NT2/D1 (cell line): Measurements from ENCODE around the gene RSL1D1.

Experiments
- DNase-seq: peaks from one replicate; pipeline ENCODE4 v3.0.0-alpha.2; 2011; ENCODE audit warnings: low read depth, low spot score
- H3K27me3 ChIP-seq: 2 replicates; pipeline ENCODE4 v1.6.0; 2011; ENCODE audit warnings: mild to moderate bottlenecking; ENCODE audit not compliant: insufficient read length, insufficient read depth
- H3K36me3 ChIP-seq: 2 replicates; pipeline ENCODE4 v1.6.1; 2011; ENCODE audit warnings: mild to moderate bottlenecking, low read length, mixed read lengths; ENCODE audit not compliant: insufficient read depth, insufficient read length
- H3K4me1 ChIP-seq: 2 replicates; pipeline ENCODE4 v1.5.1; 2011; ENCODE audit not compliant: insufficient read depth, insufficient read length
- H3K4me3 ChIP-seq: 2 replicates; pipeline ENCODE4 v1.5.1; 2011; ENCODE audit warnings: low read depth; ENCODE audit not compliant: insufficient read length
- H3K9ac ChIP-seq: 2 replicates; pipeline ENCODE4 v1.6.0; 2011; ENCODE audit warnings: low read depth; ENCODE audit not compliant: insufficient read length
- H3K9me3 ChIP-seq: 2 replicates; pipeline ENCODE4 v1.5.1; 2011; ENCODE audit warnings: mild to moderate bottlenecking, low read length; ENCODE audit not compliant: insufficient read depth
- SUZ12 ChIP-seq: IDR thresholded peaks from 2 replicates; pipeline ENCODE4 v1.6.1; 2011; ENCODE audit not compliant: insufficient read length, insufficient read depth; ENCODE audit errors: extremely low read depth
- YY1 ChIP-seq: IDR thresholded peaks from 2 replicates; pipeline ENCODE4 v1.6.1; 2011; ENCODE audit not compliant: insufficient read length, insufficient read depth
- ZNF274 ChIP-seq: IDR thresholded peaks from 2 replicates; pipeline ENCODE4 v1.6.1; 2011; ENCODE audit warnings: mild to moderate bottlenecking, low read depth, low read length

Gene RSL1D1

DNA sequence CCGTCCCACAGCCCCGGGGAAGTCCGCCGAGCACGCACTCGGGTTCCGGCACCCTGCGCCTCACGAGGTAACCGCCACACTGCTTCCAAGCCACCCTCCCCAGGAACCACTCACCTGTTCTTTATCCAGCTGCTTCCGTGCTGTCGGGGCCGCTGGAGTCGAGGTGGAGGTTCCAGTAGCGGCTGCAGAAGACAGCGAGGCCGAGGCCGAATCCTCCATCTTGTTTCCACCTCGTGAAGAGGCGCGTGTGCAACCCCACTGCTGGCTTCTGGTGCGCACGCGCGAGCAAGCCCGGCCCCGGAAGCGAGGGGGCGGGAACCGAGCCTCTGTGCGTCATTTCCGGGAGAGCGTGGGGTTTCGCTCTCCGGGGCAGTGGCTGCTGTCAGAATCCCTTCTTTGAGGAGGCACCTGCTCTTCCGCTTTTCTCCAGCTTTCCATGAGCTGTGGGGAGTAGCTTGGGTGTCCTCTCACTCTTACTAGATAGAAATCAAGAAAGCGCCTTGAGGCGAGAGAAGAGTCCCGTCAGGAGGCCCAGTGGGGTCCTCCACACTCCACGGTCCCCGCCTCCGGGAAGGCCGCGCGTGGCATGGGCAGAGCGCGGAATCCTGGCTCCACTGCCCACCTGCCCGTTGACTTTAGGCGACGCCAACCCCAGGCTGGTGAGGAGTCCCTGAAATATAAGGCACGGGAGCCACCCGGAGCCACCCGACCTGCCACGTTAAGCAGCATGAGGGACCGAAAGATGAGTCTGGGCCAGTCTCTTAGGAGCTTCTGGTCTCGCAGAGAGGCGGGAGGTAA, at the start of gene RSL1D1:
Gene RSL1D1, minus strand, starts transcription at position 249 of the 798 bp plus-strand sequence. Its CDS starts 30 bp downstream, at position 219.
- H3K9me3 ChIP-seq = no peaks in the 10 kb centered on the region
- peak; percentile 88 for DNase-seq
- peak within 1 kb of the TSS; percentile 98 for H3K9ac ChIP-seq
- TF ChIP-seq SUZ12 (no peak), YY1 (peak; percentile 75), ZNF274 (no peak)
- peak within 1 kb of the TSS; percentile 95 for H3K4me3 ChIP-seq
- H3K27me3 ChIP-seq = no peaks in the 10 kb centered on the region
- H3K36me3 ChIP-seq = peaks cover 46% of the 10 kb centered on the region
- peaks cover 2% of the 10 kb centered on the region for H3K4me1 ChIP-seq

DNA sequence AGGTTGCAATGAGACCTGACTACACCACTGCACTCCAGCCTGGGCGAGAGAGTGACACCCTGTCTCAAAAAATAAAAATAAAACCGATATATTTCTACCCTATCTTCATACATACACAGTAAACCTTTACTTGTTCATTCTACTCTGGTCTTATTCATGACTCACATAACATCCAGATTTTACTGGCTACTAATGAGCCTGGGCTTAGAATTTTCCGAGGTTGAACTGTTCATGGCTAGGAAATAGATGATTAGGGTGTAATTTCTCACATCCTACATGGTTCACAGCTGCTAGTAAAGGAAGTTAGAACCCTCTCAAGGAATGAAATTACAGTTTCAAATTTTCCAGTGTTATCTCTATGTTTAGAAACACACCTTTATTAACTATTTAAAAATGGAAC, 49.7 kb upstream of the RSL1D1 start:
- no peak for TF ChIP-seq YY1
- no peak for TF ChIP-seq ZNF274
- TF ChIP-seq SUZ12 = no peak
- H3K9ac ChIP-seq = no peak overlapping the region
- no peak for DNase-seq
- peaks cover 49% of the 10 kb centered on the region for H3K36me3 ChIP-seq
- no peaks in the 10 kb centered on the region for H3K27me3 ChIP-seq
- no peak overlapping the region for H3K4me3 ChIP-seq
- no peaks in the 10 kb centered on the region for H3K9me3 ChIP-seq
- no peaks in the 10 kb centered on the region for H3K4me1 ChIP-seq

DNA sequence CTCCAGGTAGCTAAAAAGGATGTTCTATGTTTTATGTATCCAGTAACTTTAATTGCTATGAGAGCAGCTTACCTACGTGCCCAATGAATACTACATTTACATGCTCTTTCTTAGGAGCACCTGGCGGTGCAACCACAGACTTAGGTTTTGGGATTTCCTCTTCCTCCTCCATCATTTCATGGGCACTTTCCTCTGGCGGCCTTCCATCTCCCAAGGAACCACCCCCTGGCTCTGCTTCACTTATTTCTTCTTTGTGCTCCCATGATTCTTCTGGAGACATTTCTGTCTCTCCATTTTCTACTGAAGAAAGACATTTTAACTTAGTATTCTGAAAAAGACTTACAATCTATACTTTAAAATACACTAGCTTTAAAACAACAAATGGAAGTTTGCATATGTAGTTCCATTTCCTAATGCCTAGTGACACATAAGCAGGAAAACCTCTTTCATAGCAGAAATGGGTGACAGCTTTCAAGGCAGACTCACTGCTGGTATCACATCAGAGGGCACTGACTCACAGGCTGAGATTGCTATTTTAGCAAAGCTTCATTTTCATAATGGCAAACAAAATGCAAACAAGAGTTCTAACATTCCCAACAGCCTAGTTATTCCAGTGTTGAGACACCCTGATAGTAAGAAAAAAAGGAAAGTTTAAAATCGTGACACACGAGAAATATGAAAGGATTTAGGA, 45.3 kb upstream of the RSL1D1 start:
- no peak for DNase-seq
- Histone ChIP-seq H3K27me3 (no peaks in the 10 kb centered on the region), H3K4me1 (no peaks in the 10 kb centered on the region), H3K36me3 (peaks cover 68% of the 10 kb centered on the region), H3K9ac (no peak overlapping the region), H3K9me3 (no peaks in the 10 kb centered on the region), H3K4me3 (no peak overlapping the region)
- TF ChIP-seq YY1 (no peak), SUZ12 (no peak), ZNF274 (no peak)

DNA sequence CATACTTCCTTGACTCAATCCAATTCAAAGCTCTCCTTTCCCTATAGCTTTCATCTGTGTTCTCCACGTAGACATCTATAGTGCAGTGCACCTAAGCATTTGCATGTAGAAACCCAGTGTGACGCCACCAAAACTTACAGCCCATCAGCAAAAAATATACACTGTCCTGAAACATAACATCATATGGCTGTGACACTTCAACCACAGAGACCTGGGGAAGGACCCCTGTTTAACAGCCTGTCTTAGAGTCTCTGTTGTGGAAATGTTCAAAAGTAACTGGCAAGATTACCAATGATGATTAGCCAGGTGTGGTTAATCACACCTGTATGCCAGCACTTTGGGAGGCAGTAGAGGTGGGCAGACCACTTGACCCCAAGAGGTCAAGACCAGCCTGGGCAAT, 42.2 kb upstream of the RSL1D1 start:
- Histone ChIP-seq H3K9me3 (no peaks in the 10 kb centered on the region), H3K4me1 (no peaks in the 10 kb centered on the region), H3K9ac (no peak overlapping the region), H3K36me3 (peaks cover 80% of the 10 kb centered on the region), H3K4me3 (no peak overlapping the region), H3K27me3 (no peaks in the 10 kb centered on the region)
- TF ChIP-seq SUZ12 (no peak), ZNF274 (no peak), YY1 (no peak)
- DNase-seq = no peak

DNA sequence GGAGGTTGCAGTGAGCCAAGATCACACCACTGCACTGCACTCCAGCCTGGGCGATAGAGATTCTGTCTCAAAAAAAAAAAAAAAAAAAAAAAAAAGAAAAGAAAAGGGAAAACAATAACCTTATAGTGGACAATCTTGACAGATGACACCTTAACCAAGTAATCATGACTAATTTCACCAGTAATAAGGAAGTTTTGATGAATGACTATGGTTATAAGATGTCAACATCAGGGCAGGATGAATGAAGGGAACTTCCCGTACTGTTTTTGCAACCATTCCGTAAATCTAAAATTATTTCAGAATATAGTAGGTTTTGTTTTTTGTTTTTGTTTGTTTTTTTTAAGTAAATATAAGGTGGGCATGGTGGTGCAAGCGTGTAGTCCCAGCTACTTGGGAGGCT, 41.4 kb upstream of the RSL1D1 start:
- TF ChIP-seq YY1 (no peak), SUZ12 (no peak), ZNF274 (no peak)
- no peak for DNase-seq
- Histone ChIP-seq H3K27me3 (no peaks in the 10 kb centered on the region), H3K9me3 (no peaks in the 10 kb centered on the region), H3K4me3 (no peak overlapping the region), H3K9ac (no peak overlapping the region), H3K36me3 (peaks cover 85% of the 10 kb centered on the region), H3K4me1 (no peaks in the 10 kb centered on the region)

DNA sequence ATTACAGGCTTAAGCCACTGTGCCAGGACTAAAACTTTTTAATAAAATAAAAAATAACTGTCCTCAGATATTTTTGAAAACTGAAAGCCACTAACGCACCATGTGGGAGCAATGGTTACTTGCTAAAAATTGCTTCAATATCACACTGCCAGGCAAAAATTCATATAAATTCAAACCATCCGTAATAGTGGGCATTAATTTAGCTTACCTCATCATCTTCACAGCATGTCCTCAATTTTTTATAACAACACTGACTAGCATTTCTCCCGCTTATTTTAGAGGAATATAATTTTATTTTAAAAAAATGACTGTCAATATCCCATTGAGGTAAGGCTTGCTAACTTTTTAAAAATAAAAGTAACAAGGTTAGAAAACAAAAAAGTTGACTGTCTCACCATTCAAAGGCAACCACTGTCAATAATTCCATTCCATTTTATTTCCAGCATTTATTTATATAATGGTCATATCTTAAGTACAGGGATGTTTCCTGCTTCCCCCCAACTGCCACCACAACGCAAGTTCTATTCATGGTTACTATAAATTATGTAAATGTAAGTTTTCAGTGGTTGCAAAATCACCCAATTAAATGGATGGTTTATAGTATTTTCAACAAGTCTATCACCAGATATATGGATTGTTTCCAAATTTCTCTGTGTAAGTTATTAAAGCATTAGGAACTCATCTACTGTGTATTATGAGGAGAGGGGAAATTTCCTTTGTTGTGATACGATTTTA, 39.1 kb upstream of the RSL1D1 start:
- no peaks in the 10 kb centered on the region for H3K9me3 ChIP-seq
- H3K4me1 ChIP-seq = no peaks in the 10 kb centered on the region
- TF ChIP-seq SUZ12 (no peak), YY1 (no peak), ZNF274 (no peak)
- no peaks in the 10 kb centered on the region for H3K27me3 ChIP-seq
- H3K4me3 ChIP-seq = no peak overlapping the region
- peaks cover 90% of the 10 kb centered on the region for H3K36me3 ChIP-seq
- H3K9ac ChIP-seq = no peak overlapping the region
- no peak for DNase-seq
